Testis (tissue), 2 donors: ENCODE measurements around the gene EPHA4.

Experiments used
- CTCF ChIP-seq, 3 experiments: fragments of 450-650 bp in 2 of 3; fragments of 200-600 bp in 1 of 3; sonication (generic) in 1 of 3; IDR thresholded peaks; one replicate each; pipeline ENCODE4 v1.5.1; 2016 to 2019; ENCODE audit warnings: antibody characterized with exemption in 3 of 3, mild to moderate bottlenecking in 2 of 3, moderate library complexity in 1 of 3
- POLR2A ChIP-seq: fragments of 450-650 bp; IDR thresholded peaks from one replicate; pipeline ENCODE4 v1.6.1; 2017; ENCODE audit warnings: antibody characterized with exemption, mild to moderate bottlenecking, moderate library complexity

- TF ChIP-seq CTCF (IDR thresholded peaks at IDR 0.05) (no peak), POLR2A (no peak)
Measured at GRCh38 chr2:221521233-221521845, 50.8 kb downstream of the EPHA4 start.
